HG03139 (cell line): ENCODE measurements around the gene CLEC4G.

Experiments
- ATAC-seq: cut with Tn5 transposase; IDR thresholded peaks from one replicate; pipeline ENCODE4 v1.9.1; 2021; ENCODE audit not compliant: unreplicated experiment

CLEC4G gene

GRCh38 chr19:7698583-7698982, 33.3 kb downstream of the CLEC4G start:
- no peak for ATAC-seq

- no peak for ATAC-seq
Observed at GRCh38 chr19:7697721-7698287, 34.1 kb downstream of the CLEC4G start.

- ATAC-seq = no peak
Observed at GRCh38 chr19:7694499-7694898, 37.4 kb downstream of the CLEC4G start.

GRCh38 chr19:7692417-7693088, 39.4 kb downstream of the CLEC4G start:
- no peak for ATAC-seq

- ATAC-seq = no peak
Observed at GRCh38 chr19:7691497-7691896, 40.4 kb downstream of the CLEC4G start.

- ATAC-seq = no peak
Observed at GRCh38 chr19:7690779-7691258, 41.1 kb downstream of the CLEC4G start.

GRCh38 chr19:7689165-7689564, 42.7 kb downstream of the CLEC4G start:
- no peak for ATAC-seq

- no peak for ATAC-seq
Observed at GRCh38 chr19:7687177-7687576, 44.7 kb downstream of the CLEC4G start.

GRCh38 chr19:7685546-7686445, 46.1 kb downstream of the CLEC4G start:
- no peak for ATAC-seq

GRCh38 chr19:7682175-7682855, 49.6 kb downstream of the CLEC4G start:
- ATAC-seq = no peak

- ATAC-seq = no peak
Observed at GRCh38 chr19:7681340-7682174, 50.4 kb downstream of the CLEC4G start.

GRCh38 chr19:7680606-7681339, 51.1 kb downstream of the CLEC4G start, which contains the start of gene TRAPPC5:
TRAPPC5 (plus strand) TSS chr19:7680833; CDS start chr19:7682254, 1,421 bp downstream.
- ATAC-seq = peak; percentile 47

GRCh38 chr19:7679771-7680605, 51.9 kb downstream of the CLEC4G start:
- no peak for ATAC-seq

- no peak for ATAC-seq
Observed at GRCh38 chr19:7678971-7679751, 52.7 kb downstream of the CLEC4G start.
